Natural killer cell (primary cell): ENCODE results near the gene UTRN. TPM values are rescaled to one million over a fixed set of nuclear protein-coding genes. Genes with fewer than 3 reads are reported as not detected.

ENCODE experiments used
- ATAC-seq, 3 donors: fragments of 150-1000 bp in 2 of 3; fragments of 200-7000 bp in 1 of 3; cut with Tn5 transposase; 1 replicate in 1 of 3; 2 replicates in 2 of 3; pipeline ENCODE4 v1.10.0; 2021; ENCODE audit warnings: mild to moderate bottlenecking in 2 of 3, moderate library complexity in 2 of 3
- DNase-seq, 2 donors: peaks; one replicate each; pipeline versions ENCODE4 v3.0.0 to v3.0.0-alpha.2; 2013 to 2021; ENCODE audit warnings: mixed read lengths in 1 of 2
- H3K27ac ChIP-seq: one replicate; pipeline ENCODE4 v1.5.1; 2013; ENCODE audit warnings: mild to moderate bottlenecking, low read length
- H3K27me3 ChIP-seq: one replicate; pipeline ENCODE4 v1.6.1; 2013; ENCODE audit warnings: low read length; ENCODE audit not compliant: control insufficient read depth, insufficient read depth
- H3K36me3 ChIP-seq: one replicate; pipeline ENCODE4 v1.6.1; 2013; ENCODE audit warnings: low read length; ENCODE audit not compliant: control insufficient read depth, insufficient read depth
- H3K4me1 ChIP-seq: one replicate; pipeline ENCODE4 v1.6.1; 2013; ENCODE audit warnings: low read length; ENCODE audit not compliant: control insufficient read depth, insufficient read depth
- H3K4me3 ChIP-seq: one replicate; pipeline ENCODE4 v1.5.1; 2013; ENCODE audit warnings: low read length
- H3K9me3 ChIP-seq: one replicate; pipeline ENCODE4 v1.6.1; 2013; ENCODE audit warnings: low read length; ENCODE audit not compliant: control insufficient read depth, insufficient read depth
- H3K27ac Mint-ChIP-seq, 2 donors: one replicate each; pipeline ENCODE4 v1.8.0; 2022; ENCODE audit warnings: mild to moderate bottlenecking in 2 of 2, mixed read lengths in 2 of 2, moderate library complexity in 1 of 2
- H3K27me3 Mint-ChIP-seq, 2 donors: one replicate each; pipeline ENCODE4 v1.8.0; 2022; ENCODE audit warnings: low read depth in 2 of 2, mixed read lengths in 2 of 2
- H3K36me3 Mint-ChIP-seq: one replicate; pipeline ENCODE4 v1.8.0; 2022; ENCODE audit warnings: mixed read lengths
- H3K4me1 Mint-ChIP-seq, 2 donors: one replicate each; pipeline ENCODE4 v1.8.0; 2022; ENCODE audit warnings: mixed read lengths in 2 of 2
- H3K4me3 Mint-ChIP-seq: one replicate; pipeline ENCODE4 v1.8.0; 2022; ENCODE audit warnings: mild to moderate bottlenecking, moderate library complexity, mixed read lengths
- H3K9me3 Mint-ChIP-seq, 2 donors: one replicate each; pipeline ENCODE4 v1.8.0; 2022; ENCODE audit warnings: mixed read lengths in 2 of 2
- CTCF ChIP-seq: fragments of 200-600 bp; IDR thresholded peaks from one replicate; pipeline ENCODE4 v1.8.0; 2022; ENCODE audit warnings: antibody characterized with exemption
- WGBS: methylation state at CpG from one replicate; pipeline ENCODE4 v1.1.7; 2013; ENCODE audit warnings: missing lambda C conversion rate; ENCODE audit not compliant: insufficient coverage; 5-methylcytosine and 5-hydroxymethylcytosine counted together
- intact Hi-C: fragments of 100-400 bp; cut with micrococcal nuclease; formaldehyde crosslinking; loops from one replicate; pipeline ENCODE4 v1.14.2; 2022
- total RNA-seq, 4 donors: library from RNA; stranded (reverse); fragments of 120-200 nt in 1 of 4; gene quantifications; one replicate each; pipeline versions ENCODE4 v1.2.3 to v1.2.4, GENCODE V29; 2013 to 2022

Gene UTRN
- total RNA-seq, 3 donors from 2014 or later (not counting 1 experiment from before 2014, with no cell fraction given) = 584 to 715 (median 591) TPM

DNA sequence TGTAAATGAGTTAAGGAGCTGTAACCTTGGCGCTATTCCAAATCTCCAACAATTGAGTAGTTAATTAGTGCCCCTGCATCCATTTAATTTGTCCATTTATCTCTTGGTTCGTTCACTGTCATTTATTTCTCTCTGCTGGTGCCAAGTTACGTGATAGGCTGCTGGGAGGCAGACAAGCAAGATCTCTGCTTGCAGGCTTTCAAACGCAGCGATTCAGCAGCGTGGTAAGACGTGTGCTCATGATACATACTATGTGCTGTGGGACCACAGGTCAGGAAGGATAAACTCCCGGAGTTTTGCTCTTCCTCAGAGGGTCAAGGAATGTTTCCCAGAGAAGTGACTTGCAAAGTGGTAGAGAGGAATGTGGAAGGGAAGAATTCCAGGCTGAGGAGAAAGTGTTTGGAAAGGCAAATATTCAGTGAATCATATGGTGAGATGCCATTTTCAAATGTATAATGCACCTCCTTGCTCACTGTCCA is 46.4 kb downstream of the UTRN start:
- TF ChIP-seq CTCF = no peak
- Mint-ChIP-seq H3K9me3 (no peaks in the 10 kb centered on the region), H3K27ac (peak overlapping the region; percentile 22 to 75), H3K4me1 (peaks cover 67 to 71% of the 10 kb centered on the region in 2 donors), H3K27me3 (no peaks in the 10 kb centered on the region), H3K36me3 (no peaks in the 10 kb centered on the region), H3K4me3 (no peak overlapping the region)
- H3K36me3 ChIP-seq = no peaks in the 10 kb centered on the region
- DNase-seq = no peak
- intact Hi-C loops = no loop called here
- peaks cover 27% of the 10 kb centered on the region for H3K4me1 ChIP-seq
- no peaks in the 10 kb centered on the region for H3K9me3 ChIP-seq
- no peak overlapping the region for H3K4me3 ChIP-seq
- WGBS = 93% methylated on average over 8 of the region's 8 CpGs
- no peak for ATAC-seq
- no peak overlapping the region for H3K27ac ChIP-seq
- no peaks in the 10 kb centered on the region for H3K27me3 ChIP-seq

- DNase-seq (no peak), ATAC-seq (no peak)
- H3K27me3 ChIP-seq = no peaks in the 10 kb centered on the region
- no peak overlapping the region for H3K27ac ChIP-seq
- Mint-ChIP-seq H3K27ac (peak overlapping the region; percentile 22 to 75), H3K4me1 (peaks cover 67 to 73% of the 10 kb centered on the region in 2 donors), H3K4me3 (no peak overlapping the region), H3K36me3 (no peaks in the 10 kb centered on the region), H3K27me3 (no peaks in the 10 kb centered on the region), H3K9me3 (no peaks in the 10 kb centered on the region)
- H3K36me3 ChIP-seq = no peaks in the 10 kb centered on the region
- no peaks in the 10 kb centered on the region for H3K9me3 ChIP-seq
- intact Hi-C loops = no loop called here
- 95% methylated on average over 3 of the region's 3 CpGs for WGBS
- peaks cover 33% of the 10 kb centered on the region for H3K4me1 ChIP-seq
- no peak overlapping the region for H3K4me3 ChIP-seq
- no peak for TF ChIP-seq CTCF
Measured at GRCh38 chr6:144332177-144332576, 47.0 kb downstream of the UTRN start.

GRCh38 chr6:144334150-144334708 is 49.1 kb downstream of the UTRN start:
- no peaks in the 10 kb centered on the region for H3K27me3 ChIP-seq
- H3K4me1 Mint-ChIP-seq = peaks cover 83 to 84% of the 10 kb centered on the region in 2 donors
- DNase-seq = peak; percentile 67 to 89
- WGBS = 0% methylated on average over 11 of the region's 12 CpGs
- H3K36me3 Mint-ChIP-seq = no peaks in the 10 kb centered on the region
- H3K9me3 ChIP-seq = no peaks in the 10 kb centered on the region
- H3K27me3 Mint-ChIP-seq = no peaks in the 10 kb centered on the region
- peaks cover 41% of the 10 kb centered on the region for H3K4me1 ChIP-seq
- peak; percentile 85 to 91 (median 88) for ATAC-seq
- peak overlapping the region; percentile 87 for H3K4me3 Mint-ChIP-seq
- intact Hi-C loops = loop anchor here (1.0 to 2.0 kb wide), 4 partner anchors 10 to 47 kb away; no protein-coding TSS in a partner anchor
- H3K36me3 ChIP-seq = no peaks in the 10 kb centered on the region
- H3K27ac Mint-ChIP-seq = peak overlapping the region; percentile 97 to 99
- peak overlapping the region; percentile 15 for H3K4me3 ChIP-seq
- peak overlapping the region; percentile 73 for H3K27ac ChIP-seq
- H3K9me3 Mint-ChIP-seq = no peaks in the 10 kb centered on the region
- TF ChIP-seq CTCF = no peak

Other genes with a start within 250 kb of the UTRN start
- gene SF3B5, start 189.8 kb upstream of the UTRN start, total RNA-seq = 100 to 1,000 TPM; 122 to 145 (median 122) TPM
- 10 to 100 TPM; 21.9 to 38.3 (median 34.2) TPM for gene STX11, start 134.8 kb upstream of the UTRN start, total RNA-seq